ENCODE measurements around the gene KCTD17.

The KCTD17 gene

GRCh38 chr22:37092997-37093396, 41.5 kb downstream of the KCTD17 start:
- H3K4me3 ChIP-seq (ENCODE audit: low read depth, low read length), result no peak overlapping the region
- TF ChIP-seq CTCF (IDR thresholded peaks at IDR 0.05; ENCODE audit: low read depth, low read length, missing control alignments), result no peak
- no peak for DNase-seq (ENCODE audit: low read depth)

- no peak for DNase-seq (ENCODE audit: low read depth)
- H3K4me3 ChIP-seq (ENCODE audit: low read depth, low read length), result no peak overlapping the region
- TF ChIP-seq CTCF (IDR thresholded peaks at IDR 0.05; ENCODE audit: low read depth, low read length, missing control alignments), result no peak
Measured at GRCh38 chr22:37094239-37094638, 42.7 kb downstream of the KCTD17 start.

GRCh38 chr22:37095113-37095512, 43.6 kb downstream of the KCTD17 start:
- H3K4me3 ChIP-seq (ENCODE audit: low read depth, low read length), result no peak overlapping the region
- no peak for TF ChIP-seq CTCF (IDR thresholded peaks at IDR 0.05; ENCODE audit: low read depth, low read length, missing control alignments)
- no peak for DNase-seq (ENCODE audit: low read depth)

- no peak for DNase-seq (ENCODE audit: low read depth)
- no peak for TF ChIP-seq CTCF (IDR thresholded peaks at IDR 0.05; ENCODE audit: low read depth, low read length, missing control alignments)
- no peak overlapping the region for H3K4me3 ChIP-seq (ENCODE audit: low read depth, low read length)
Measured at GRCh38 chr22:37097346-37097745, 45.8 kb downstream of the KCTD17 start.

- no peak overlapping the region for H3K4me3 ChIP-seq (ENCODE audit: low read depth, low read length)
- DNase-seq (ENCODE audit: low read depth), result no peak
- TF ChIP-seq CTCF (IDR thresholded peaks at IDR 0.05; ENCODE audit: low read depth, low read length, missing control alignments), result peak; percentile 43
Measured at GRCh38 chr22:37098976-37099591, 47.5 kb downstream of the KCTD17 start.

- no peak overlapping the region for H3K4me3 ChIP-seq (ENCODE audit: low read depth, low read length)
- DNase-seq (ENCODE audit: low read depth), result no peak
- no peak for TF ChIP-seq CTCF (IDR thresholded peaks at IDR 0.05; ENCODE audit: low read depth, low read length, missing control alignments)
Measured at GRCh38 chr22:37100589-37101127, 49.1 kb downstream of the KCTD17 start.
